ENCODE measurements around the gene FANK1. TPM values are rescaled to one million over a fixed set of nuclear protein-coding genes. Genes with fewer than 3 reads are reported as not detected.

Gene FANK1
- total and polyA plus RNA-seq, 2 experiments from 2014 or later = 11.5 to 19.2 TPM

- no peaks in the 10 kb centered on the region for H3K9me3 ChIP-seq (ENCODE audit: low read depth)
- H3K4me1 ChIP-seq (ENCODE audit: low read depth) = no peaks in the 10 kb centered on the region
- H3K27ac ChIP-seq = no peak overlapping the region
- no peaks in the 10 kb centered on the region for H3K36me3 ChIP-seq
- DNase-seq (ENCODE audit: low read depth in 1 of 2, low spot score in 1 of 2) = no peak
- no peak overlapping the region for H3K4me3 ChIP-seq
- no peaks in the 10 kb centered on the region for H3K27me3 ChIP-seq
- no peak for TF ChIP-seq CTCF (IDR thresholded peaks at IDR 0.05; ENCODE audit: low read depth, low read length)
These were observed 99.5 kb downstream of the FANK1 start for GRCh38 chr10:125995726-125996304.

GRCh38 chr10:125997586-125997985 lies 101.2 kb downstream of the FANK1 start:
- DNase-seq (ENCODE audit: low read depth in 1 of 2, low spot score in 1 of 2) = no peak
- Histone ChIP-seq H3K27ac (no peak overlapping the region), H3K4me3 (no peak overlapping the region), H3K36me3 (no peaks in the 10 kb centered on the region), H3K27me3 (no peaks in the 10 kb centered on the region), H3K4me1 (ENCODE audit: low read depth) (no peaks in the 10 kb centered on the region), H3K9me3 (ENCODE audit: low read depth) (no peaks in the 10 kb centered on the region)
- TF ChIP-seq CTCF (IDR thresholded peaks at IDR 0.05; ENCODE audit: low read depth, low read length) = no peak

- Histone ChIP-seq H3K4me1 (ENCODE audit: low read depth) (no peaks in the 10 kb centered on the region), H3K36me3 (no peaks in the 10 kb centered on the region), H3K4me3 (no peak overlapping the region), H3K27ac (no peak overlapping the region), H3K27me3 (no peaks in the 10 kb centered on the region), H3K9me3 (ENCODE audit: low read depth) (no peaks in the 10 kb centered on the region)
- TF ChIP-seq CTCF (IDR thresholded peaks at IDR 0.05; ENCODE audit: low read depth, low read length) = no peak
- no peak for DNase-seq (ENCODE audit: low read depth in 1 of 2, low spot score in 1 of 2)
These were observed 103.3 kb downstream of the FANK1 start for GRCh38 chr10:125999694-126000093.

GRCh38 chr10:126001576-126001975 lies 105.2 kb downstream of the FANK1 start:
- Histone ChIP-seq H3K27ac (no peak overlapping the region), H3K4me3 (no peak overlapping the region), H3K27me3 (no peaks in the 10 kb centered on the region), H3K4me1 (ENCODE audit: low read depth) (no peaks in the 10 kb centered on the region), H3K36me3 (no peaks in the 10 kb centered on the region), H3K9me3 (ENCODE audit: low read depth) (no peaks in the 10 kb centered on the region)
- DNase-seq (ENCODE audit: low read depth in 1 of 2, low spot score in 1 of 2) = peak in 1 of 2 donors; percentile 35
- TF ChIP-seq CTCF (IDR thresholded peaks at IDR 0.05; ENCODE audit: low read depth, low read length) = no peak

GRCh38 chr10:126004752-126005151 lies 108.4 kb downstream of the FANK1 start:
- H3K9me3 ChIP-seq (ENCODE audit: low read depth) = no peaks in the 10 kb centered on the region
- H3K4me1 ChIP-seq (ENCODE audit: low read depth) = no peaks in the 10 kb centered on the region
- no peak for TF ChIP-seq CTCF (IDR thresholded peaks at IDR 0.05; ENCODE audit: low read depth, low read length)
- H3K27me3 ChIP-seq = no peaks in the 10 kb centered on the region
- H3K4me3 ChIP-seq = no peak overlapping the region
- H3K36me3 ChIP-seq = no peaks in the 10 kb centered on the region
- no peak overlapping the region for H3K27ac ChIP-seq
- DNase-seq (ENCODE audit: low read depth in 1 of 2, low spot score in 1 of 2) = no peak

Data from cardiac muscle cell (in vitro differentiated cells and primary cell).